Liver (tissue), 9 donors: ENCODE measurements around the gene RNF182. TPM values are rescaled to one million over a fixed set of nuclear protein-coding genes. Genes with fewer than 3 reads are reported as not detected.

ENCODE experiments used
- DNase-seq: peaks from one replicate; pipeline ENCODE4 v3.0.0-alpha.2; 2017; ENCODE audit warnings: low spot score
- H3K27ac ChIP-seq, 2 donors: one replicate each; pipeline ENCODE4 v1.7.0; 2013; ENCODE audit warnings: inconsistent platforms in 2 of 2, low read length in 2 of 2, control low read depth in 1 of 2, low read depth in 1 of 2, mild to moderate bottlenecking in 1 of 2
- H3K27me3 ChIP-seq, 4 donors: one replicate each; pipeline versions ENCODE4 v1.6.1 to v1.7.0; 2013; ENCODE audit warnings: low read length in 3 of 4, inconsistent platforms in 1 of 4, mild to moderate bottlenecking in 1 of 4, moderate library complexity in 1 of 4; ENCODE audit not compliant: control insufficient read depth in 4 of 4, insufficient read depth in 4 of 4
- H3K36me3 ChIP-seq, 4 donors: one replicate each; pipeline versions ENCODE4 v1.6.1 to v1.7.0; 2013; ENCODE audit warnings: low read length in 3 of 4, mild to moderate bottlenecking in 3 of 4, low read depth in 1 of 4, moderate library complexity in 1 of 4; ENCODE audit not compliant: control insufficient read depth in 4 of 4, insufficient read depth in 3 of 4
- H3K4me1 ChIP-seq, 4 donors: one replicate each; pipeline versions ENCODE4 v1.6.1 to v1.7.0; 2013; ENCODE audit warnings: low read length in 3 of 4, mild to moderate bottlenecking in 3 of 4, moderate library complexity in 1 of 4; ENCODE audit not compliant: control insufficient read depth in 4 of 4, insufficient read depth in 4 of 4
- H3K4me3 ChIP-seq, 3 donors: one replicate each; pipeline versions ENCODE4 v1.6.1 to v1.7.0; 2013; ENCODE audit warnings: low read length in 3 of 3, control low read depth in 1 of 3, low read depth in 1 of 3, mild to moderate bottlenecking in 1 of 3
- H3K9ac ChIP-seq, 2 donors: one replicate each; pipeline ENCODE4 v1.7.0; 2013; ENCODE audit warnings: low read length in 2 of 2, mild to moderate bottlenecking in 2 of 2, moderate library complexity in 2 of 2, control low read depth in 1 of 2, low read depth in 1 of 2
- H3K9me3 ChIP-seq, 4 donors: one replicate each; pipeline versions ENCODE4 v1.6.1 to v1.7.0; 2013; ENCODE audit warnings: low read length in 3 of 4; ENCODE audit not compliant: control insufficient read depth in 4 of 4
- EGR1 ChIP-seq, 2 donors: IDR thresholded peaks; 2 replicates each; pipeline ENCODE4 v1.6.1; 2016 to 2018; ENCODE audit warnings: antibody characterized with exemption in 2 of 2, low read depth in 2 of 2
- FOXA1 ChIP-seq: IDR thresholded peaks from 2 replicates; pipeline ENCODE4 v1.6.1; 2016; ENCODE audit warnings: antibody characterized with exemption
- FOXA2 ChIP-seq: IDR thresholded peaks from 2 replicates; pipeline ENCODE4 v1.6.1; 2016; ENCODE audit warnings: antibody characterized with exemption
- GABPA ChIP-seq, 2 donors: IDR thresholded peaks in 1 of 2; conservative IDR thresholded peaks in 1 of 2; 2 replicates each; pipeline ENCODE4 v1.6.1; 2016; ENCODE audit warnings: antibody characterized with exemption in 2 of 2, mild to moderate bottlenecking in 1 of 2, moderate library complexity in 1 of 2
- HNF4A ChIP-seq, 2 donors: conservative IDR thresholded peaks; 2 replicates each; pipeline ENCODE4 v1.6.1; 2016; ENCODE audit warnings: antibody characterized with exemption in 2 of 2, mild to moderate bottlenecking in 2 of 2
- HNF4G ChIP-seq: IDR thresholded peaks from 2 replicates; pipeline ENCODE4 v1.6.1; 2016; ENCODE audit warnings: antibody characterized with exemption
- JUND ChIP-seq, 2 donors: IDR thresholded peaks; 2 replicates each; pipeline ENCODE4 v1.6.1; 2016; ENCODE audit warnings: antibody characterized with exemption in 2 of 2
- NR2F2 ChIP-seq: IDR thresholded peaks from 2 replicates; pipeline ENCODE4 v1.6.1; 2016; ENCODE audit warnings: antibody characterized with exemption
- RAD21 ChIP-seq, 2 donors: IDR thresholded peaks; 2 replicates each; pipeline ENCODE4 v1.6.1; 2016; ENCODE audit warnings: antibody characterized with exemption in 2 of 2, mild to moderate bottlenecking in 2 of 2
- RXRA ChIP-seq, 2 donors: IDR thresholded peaks; 2 replicates each; pipeline ENCODE4 v1.6.1; 2017 to 2018; ENCODE audit warnings: antibody characterized with exemption in 2 of 2, mild to moderate bottlenecking in 1 of 2
- SP1 ChIP-seq: IDR thresholded peaks from 2 replicates; pipeline ENCODE4 v1.6.1; 2018; ENCODE audit warnings: antibody characterized with exemption, mild to moderate bottlenecking
- TAF1 ChIP-seq: conservative IDR thresholded peaks from 2 replicates; pipeline ENCODE4 v1.6.1; 2016; ENCODE audit warnings: antibody characterized with exemption, mild to moderate bottlenecking
- YY1 ChIP-seq: IDR thresholded peaks from 2 replicates; pipeline ENCODE4 v1.6.1; 2016; ENCODE audit warnings: antibody characterized with exemption, mild to moderate bottlenecking
- WGBS: extraction: QIAGEN DNeasy Blood & Tissue Kit; methylation state at CpG from one replicate; pipeline ENCODE4 v1.1.7; 2013; 5-methylcytosine and 5-hydroxymethylcytosine counted together
- polyA plus RNA-seq, 2 donors: library from polyadenylated mRNA; stranded (reverse) in 1 of 2; unstranded in 1 of 2; fragments of 200-250 nt in 1 of 2; fragments of >200 nt in 1 of 2; fragmentation: Nextera tagmentation in 1 of 2; extraction: Ambion mirVana in 1 of 2; gene quantifications; one replicate each; pipeline versions ENCODE4 v1.2.1 to v1.2.3, GENCODE V29; 2013 to 2015
- total RNA-seq, 2 donors: library from RNA; depleted of rRNA; stranded (reverse); fragments of >200 nt; gene quantifications; one replicate each; pipeline ENCODE4 v1.2.3, GENCODE V29; 2014
- TF ChIP-seq, protein P1 (sequence below): IDR thresholded peaks from 2 replicates; pipeline ENCODE4 v1.6.1; 2016; ENCODE audit warnings: antibody characterized with exemption
- TF ChIP-seq, protein P2 (sequence below): fragments of 150-350 bp; IDR thresholded peaks from 2 replicates; pipeline ENCODE4 v1.5.1; 2017; ENCODE audit warnings: improper control_type of control experiment, low read depth, low read length; ENCODE audit not compliant: missing input control
- TF ChIP-seq, protein P3 (sequence below): IDR thresholded peaks from 2 replicates; pipeline ENCODE4 v1.6.1; 2016; ENCODE audit warnings: antibody characterized with exemption
- TF ChIP-seq, protein P4 (sequence below): IDR thresholded peaks from 2 replicates; pipeline ENCODE4 v1.6.1; 2016; ENCODE audit warnings: antibody characterized with exemption, mild to moderate bottlenecking
- TF ChIP-seq, protein P5 (sequence below): IDR thresholded peaks from 2 replicates; pipeline ENCODE4 v1.6.1; 2016; ENCODE audit warnings: antibody characterized with exemption
- donor health status: healthy.
- donor health status: healthy.
- donor health status: healthy.
- donor health status: healthy.
- donor health status: healthy.

Gene RNF182
- total and polyA plus RNA-seq, 4 donors: 1.4 TPM; not detected in 3

DNA sequence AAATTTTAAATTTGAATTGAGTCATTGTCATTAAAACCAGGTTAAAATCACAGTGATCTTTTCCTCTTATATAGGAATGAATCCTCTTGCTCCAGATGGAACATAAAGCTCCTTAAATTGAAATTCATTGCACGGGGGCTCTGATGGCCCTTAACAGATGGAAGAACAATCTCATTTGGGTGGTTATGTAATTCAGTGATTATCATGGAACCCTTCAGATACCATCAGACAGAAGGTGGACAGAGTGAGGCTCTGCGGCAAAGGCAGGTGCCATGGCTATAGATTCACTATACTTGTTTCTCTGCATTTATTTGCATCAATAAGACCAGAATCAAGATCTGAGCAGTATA, 17.8 kb upstream of the RNF182 start:
- H3K27me3 ChIP-seq: peaks cover 0 to 2% (median 0%) of the 10 kb centered on the region in 4 donors

DNA sequence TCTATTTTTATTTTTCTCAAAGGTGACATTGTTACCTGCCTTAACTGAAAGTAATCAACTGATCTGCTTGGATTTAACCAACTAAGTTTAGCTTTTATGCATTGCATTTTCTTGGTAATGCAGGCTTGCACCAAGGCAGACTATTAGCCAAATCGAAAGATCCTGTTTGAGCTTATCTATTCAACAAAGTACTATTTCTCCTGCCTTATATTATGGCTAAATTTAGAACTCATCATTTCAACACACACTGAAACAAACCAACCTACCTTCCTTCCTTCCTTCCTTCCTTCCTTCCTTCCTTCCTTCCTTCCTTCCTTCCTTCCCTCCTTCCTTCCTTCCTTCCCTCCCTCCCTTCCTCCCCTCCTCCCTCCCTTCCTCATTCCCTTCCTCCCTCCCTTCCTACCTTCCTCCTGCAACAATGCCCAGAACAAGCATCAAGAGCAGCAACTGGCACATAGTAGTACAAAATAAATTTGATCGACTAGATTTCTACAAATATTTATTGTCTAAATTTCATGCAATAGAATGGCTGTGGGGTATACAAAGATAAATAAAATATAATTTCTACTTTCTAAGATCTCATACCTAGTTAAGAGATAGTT, 17.0 kb upstream of the RNF182 start:
- no peaks in the 10 kb centered on the region for H3K36me3 ChIP-seq
- H3K27ac ChIP-seq: no peak overlapping the region
- 68% methylated on average over 2 of the region's 2 CpGs for WGBS
- no peak for DNase-seq
- no peaks in the 10 kb centered on the region for H3K27me3 ChIP-seq
- H3K4me3 ChIP-seq: no peak overlapping the region
- H3K9me3 ChIP-seq: no peaks in the 10 kb centered on the region
- no peaks in the 10 kb centered on the region for H3K4me1 ChIP-seq
- H3K9ac ChIP-seq: no peak overlapping the region
- TF ChIP-seq HNF4G: no peak
- no peak for TF ChIP-seq YY1
- TF ChIP-seq GABPA (IDR thresholded peaks at IDR 0.05 in 1 of 2, conservative IDR thresholded peaks at IDR 0.05 in 1 of 2): no peak
- TF ChIP-seq, protein P1, sequence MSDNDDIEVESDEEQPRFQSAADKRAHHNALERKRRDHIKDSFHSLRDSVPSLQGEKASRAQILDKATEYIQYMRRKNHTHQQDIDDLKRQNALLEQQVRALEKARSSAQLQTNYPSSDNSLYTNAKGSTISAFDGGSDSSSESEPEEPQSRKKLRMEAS: no peak
- no peak for TF ChIP-seq JUND (IDR thresholded peaks at IDR 0.05)
- TF ChIP-seq HNF4A (conservative IDR thresholded peaks at IDR 0.05): no peak
- TF ChIP-seq NR2F2: no peak
- TF ChIP-seq EGR1 (IDR thresholded peaks at IDR 0.05; ENCODE audit: low read depth in 2 of 2): no peak
- TF ChIP-seq, protein P2, sequence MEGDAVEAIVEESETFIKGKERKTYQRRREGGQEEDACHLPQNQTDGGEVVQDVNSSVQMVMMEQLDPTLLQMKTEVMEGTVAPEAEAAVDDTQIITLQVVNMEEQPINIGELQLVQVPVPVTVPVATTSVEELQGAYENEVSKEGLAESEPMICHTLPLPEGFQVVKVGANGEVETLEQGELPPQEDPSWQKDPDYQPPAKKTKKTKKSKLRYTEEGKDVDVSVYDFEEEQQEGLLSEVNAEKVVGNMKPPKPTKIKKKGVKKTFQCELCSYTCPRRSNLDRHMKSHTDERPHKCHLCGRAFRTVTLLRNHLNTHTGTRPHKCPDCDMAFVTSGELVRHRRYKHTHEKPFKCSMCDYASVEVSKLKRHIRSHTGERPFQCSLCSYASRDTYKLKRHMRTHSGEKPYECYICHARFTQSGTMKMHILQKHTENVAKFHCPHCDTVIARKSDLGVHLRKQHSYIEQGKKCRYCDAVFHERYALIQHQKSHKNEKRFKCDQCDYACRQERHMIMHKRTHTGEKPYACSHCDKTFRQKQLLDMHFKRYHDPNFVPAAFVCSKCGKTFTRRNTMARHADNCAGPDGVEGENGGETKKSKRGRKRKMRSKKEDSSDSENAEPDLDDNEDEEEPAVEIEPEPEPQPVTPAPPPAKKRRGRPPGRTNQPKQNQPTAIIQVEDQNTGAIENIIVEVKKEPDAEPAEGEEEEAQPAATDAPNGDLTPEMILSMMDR: no peak
- TF ChIP-seq, protein P3, sequence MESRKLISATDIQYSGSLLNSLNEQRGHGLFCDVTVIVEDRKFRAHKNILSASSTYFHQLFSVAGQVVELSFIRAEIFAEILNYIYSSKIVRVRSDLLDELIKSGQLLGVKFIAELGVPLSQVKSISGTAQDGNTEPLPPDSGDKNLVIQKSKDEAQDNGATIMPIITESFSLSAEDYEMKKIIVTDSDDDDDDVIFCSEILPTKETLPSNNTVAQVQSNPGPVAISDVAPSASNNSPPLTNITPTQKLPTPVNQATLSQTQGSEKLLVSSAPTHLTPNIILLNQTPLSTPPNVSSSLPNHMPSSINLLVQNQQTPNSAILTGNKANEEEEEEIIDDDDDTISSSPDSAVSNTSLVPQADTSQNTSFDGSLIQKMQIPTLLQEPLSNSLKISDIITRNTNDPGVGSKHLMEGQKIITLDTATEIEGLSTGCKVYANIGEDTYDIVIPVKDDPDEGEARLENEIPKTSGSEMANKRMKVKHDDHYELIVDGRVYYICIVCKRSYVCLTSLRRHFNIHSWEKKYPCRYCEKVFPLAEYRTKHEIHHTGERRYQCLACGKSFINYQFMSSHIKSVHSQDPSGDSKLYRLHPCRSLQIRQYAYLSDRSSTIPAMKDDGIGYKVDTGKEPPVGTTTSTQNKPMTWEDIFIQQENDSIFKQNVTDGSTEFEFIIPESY: no peak
- TF ChIP-seq TAF1: no peak

More for the DNA sequence above, 17.8 kb upstream of the RNF182 start:
- H3K27ac ChIP-seq: no peak overlapping the region
- no peaks in the 10 kb centered on the region for H3K4me1 ChIP-seq
- no peaks in the 10 kb centered on the region for H3K36me3 ChIP-seq
- no peak overlapping the region for H3K9ac ChIP-seq
- WGBS: 75% methylated on average over 2 of the region's 2 CpGs
- no peak for DNase-seq
- H3K9me3 ChIP-seq: no peaks in the 10 kb centered on the region
- TF ChIP-seq FOXA2 (no peak), HNF4A (conservative IDR thresholded peaks at IDR 0.05) (no peak), TAF1 (no peak), RAD21 (IDR thresholded peaks at IDR 0.05) (no peak), NR2F2 (no peak), FOXA1 (no peak), JUND (IDR thresholded peaks at IDR 0.05) (no peak), RXRA (IDR thresholded peaks at IDR 0.05) (no peak), SP1 (no peak)
- TF ChIP-seq, protein P2: no peak
- TF ChIP-seq, protein P1: no peak
- TF ChIP-seq, protein P4, sequence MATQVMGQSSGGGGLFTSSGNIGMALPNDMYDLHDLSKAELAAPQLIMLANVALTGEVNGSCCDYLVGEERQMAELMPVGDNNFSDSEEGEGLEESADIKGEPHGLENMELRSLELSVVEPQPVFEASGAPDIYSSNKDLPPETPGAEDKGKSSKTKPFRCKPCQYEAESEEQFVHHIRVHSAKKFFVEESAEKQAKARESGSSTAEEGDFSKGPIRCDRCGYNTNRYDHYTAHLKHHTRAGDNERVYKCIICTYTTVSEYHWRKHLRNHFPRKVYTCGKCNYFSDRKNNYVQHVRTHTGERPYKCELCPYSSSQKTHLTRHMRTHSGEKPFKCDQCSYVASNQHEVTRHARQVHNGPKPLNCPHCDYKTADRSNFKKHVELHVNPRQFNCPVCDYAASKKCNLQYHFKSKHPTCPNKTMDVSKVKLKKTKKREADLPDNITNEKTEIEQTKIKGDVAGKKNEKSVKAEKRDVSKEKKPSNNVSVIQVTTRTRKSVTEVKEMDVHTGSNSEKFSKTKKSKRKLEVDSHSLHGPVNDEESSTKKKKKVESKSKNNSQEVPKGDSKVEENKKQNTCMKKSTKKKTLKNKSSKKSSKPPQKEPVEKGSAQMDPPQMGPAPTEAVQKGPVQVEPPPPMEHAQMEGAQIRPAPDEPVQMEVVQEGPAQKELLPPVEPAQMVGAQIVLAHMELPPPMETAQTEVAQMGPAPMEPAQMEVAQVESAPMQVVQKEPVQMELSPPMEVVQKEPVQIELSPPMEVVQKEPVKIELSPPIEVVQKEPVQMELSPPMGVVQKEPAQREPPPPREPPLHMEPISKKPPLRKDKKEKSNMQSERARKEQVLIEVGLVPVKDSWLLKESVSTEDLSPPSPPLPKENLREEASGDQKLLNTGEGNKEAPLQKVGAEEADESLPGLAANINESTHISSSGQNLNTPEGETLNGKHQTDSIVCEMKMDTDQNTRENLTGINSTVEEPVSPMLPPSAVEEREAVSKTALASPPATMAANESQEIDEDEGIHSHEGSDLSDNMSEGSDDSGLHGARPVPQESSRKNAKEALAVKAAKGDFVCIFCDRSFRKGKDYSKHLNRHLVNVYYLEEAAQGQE: no peak
- TF ChIP-seq, protein P5, sequence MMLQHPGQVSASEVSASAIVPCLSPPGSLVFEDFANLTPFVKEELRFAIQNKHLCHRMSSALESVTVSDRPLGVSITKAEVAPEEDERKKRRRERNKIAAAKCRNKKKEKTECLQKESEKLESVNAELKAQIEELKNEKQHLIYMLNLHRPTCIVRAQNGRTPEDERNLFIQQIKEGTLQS: no peak
- H3K4me3 ChIP-seq: no peak overlapping the region
